Transverse colon (tissue), 4 donors: ENCODE measurements around the gene LDLRAD4.

ENCODE experiments used
- POLR2A ChIP-seq: fragments of 450-650 bp; IDR thresholded peaks from one replicate; pipeline ENCODE4 v1.6.1; 2016; ENCODE audit warnings: antibody characterized with exemption, mild to moderate bottlenecking, moderate library complexity
- POLR2AphosphoS5 ChIP-seq, 3 donors: sonication (generic); formaldehyde crosslinking; IDR thresholded peaks; one replicate each; pipeline ENCODE4 v1.6.1; 2016; ENCODE audit warnings: antibody characterized with exemption in 3 of 3
- TF ChIP-seq, protein P1 (sequence below), 5 experiments: fragments of 200-600 bp in 3 of 5; fragments of 450-650 bp in 2 of 5; sonication (generic) in 3 of 5; IDR thresholded peaks; 1 replicate in 2 of 5; 2 replicates in 3 of 5; pipeline ENCODE4 v1.5.1; 2016 to 2017; ENCODE audit warnings: antibody characterized with exemption in 5 of 5, inconsistent platforms in 3 of 5, mild to moderate bottlenecking in 2 of 5, moderate library complexity in 1 of 5

DNA sequence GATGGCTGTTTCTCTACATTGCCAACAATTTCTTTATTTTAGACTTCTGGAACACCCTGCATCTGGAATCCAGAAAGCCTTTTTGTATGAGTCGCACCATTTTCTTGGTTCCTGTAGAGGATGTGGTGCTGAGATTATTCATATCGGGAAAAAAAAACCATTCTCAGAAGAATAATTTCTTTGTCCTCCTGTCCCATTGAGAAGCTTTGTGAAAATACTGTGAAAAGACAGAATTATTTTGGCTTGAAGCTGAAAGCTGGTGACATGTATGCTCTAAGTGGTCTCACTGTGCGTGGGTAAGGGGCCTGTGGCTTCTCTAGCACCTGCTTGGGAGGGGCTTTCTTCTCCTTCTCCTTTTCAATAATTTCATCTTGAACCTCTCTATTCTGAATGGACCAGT lies 369.4 kb downstream of the LDLRAD4 start:
- TF ChIP-seq, protein P1, sequence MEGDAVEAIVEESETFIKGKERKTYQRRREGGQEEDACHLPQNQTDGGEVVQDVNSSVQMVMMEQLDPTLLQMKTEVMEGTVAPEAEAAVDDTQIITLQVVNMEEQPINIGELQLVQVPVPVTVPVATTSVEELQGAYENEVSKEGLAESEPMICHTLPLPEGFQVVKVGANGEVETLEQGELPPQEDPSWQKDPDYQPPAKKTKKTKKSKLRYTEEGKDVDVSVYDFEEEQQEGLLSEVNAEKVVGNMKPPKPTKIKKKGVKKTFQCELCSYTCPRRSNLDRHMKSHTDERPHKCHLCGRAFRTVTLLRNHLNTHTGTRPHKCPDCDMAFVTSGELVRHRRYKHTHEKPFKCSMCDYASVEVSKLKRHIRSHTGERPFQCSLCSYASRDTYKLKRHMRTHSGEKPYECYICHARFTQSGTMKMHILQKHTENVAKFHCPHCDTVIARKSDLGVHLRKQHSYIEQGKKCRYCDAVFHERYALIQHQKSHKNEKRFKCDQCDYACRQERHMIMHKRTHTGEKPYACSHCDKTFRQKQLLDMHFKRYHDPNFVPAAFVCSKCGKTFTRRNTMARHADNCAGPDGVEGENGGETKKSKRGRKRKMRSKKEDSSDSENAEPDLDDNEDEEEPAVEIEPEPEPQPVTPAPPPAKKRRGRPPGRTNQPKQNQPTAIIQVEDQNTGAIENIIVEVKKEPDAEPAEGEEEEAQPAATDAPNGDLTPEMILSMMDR (IDR thresholded peaks at IDR 0.05): no peak
- no peak for TF ChIP-seq POLR2A
- TF ChIP-seq POLR2AphosphoS5 (IDR thresholded peaks at IDR 0.05): no peak
